Stimulated activated CD4-positive, alpha-beta T cell treated with anti-CD3 and anti-CD28 coated beads, TNF-alpha, amount 100 ng/mL, for 24 hours (primary cell): ENCODE data around the gene MSI2.

Source experiments
- DNase-seq, 3 experiments: peaks; one replicate each; pipeline ENCODE4 v3.0.0-alpha.2; 2020; ENCODE audit warnings: low read depth in 3 of 3

Gene MSI2

DNA sequence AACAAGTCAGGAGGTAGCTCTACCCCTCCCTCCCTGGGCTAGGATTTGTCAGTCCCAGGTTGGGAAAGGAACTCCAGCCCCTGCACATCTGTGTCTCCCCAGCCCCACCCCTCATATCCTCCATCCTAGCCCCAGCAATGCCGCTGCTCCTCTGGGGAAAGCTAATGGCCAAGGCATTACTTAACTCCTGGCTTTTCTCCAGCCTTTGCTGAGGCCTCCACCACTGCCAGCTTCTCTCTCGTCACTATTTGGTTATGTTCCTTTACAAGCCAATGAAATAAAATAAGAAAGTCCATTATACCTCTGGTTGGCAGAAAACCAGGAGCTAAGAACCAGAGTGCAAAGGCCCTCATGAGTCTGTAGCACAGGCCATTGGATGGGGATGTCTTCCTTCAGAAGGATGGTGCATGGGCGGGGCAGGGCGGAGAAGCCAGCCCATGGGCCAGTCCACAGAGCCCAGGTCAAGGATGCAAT, 317.8 kb downstream of the MSI2 start:
- DNase-seq, result no peak

- DNase-seq, result no peak
Observed at GRCh38 chr17:57576744-57577143, 320.4 kb downstream of the MSI2 start.

GRCh38 chr17:57577751-57578607, 321.7 kb downstream of the MSI2 start:
- no peak for DNase-seq

DNA sequence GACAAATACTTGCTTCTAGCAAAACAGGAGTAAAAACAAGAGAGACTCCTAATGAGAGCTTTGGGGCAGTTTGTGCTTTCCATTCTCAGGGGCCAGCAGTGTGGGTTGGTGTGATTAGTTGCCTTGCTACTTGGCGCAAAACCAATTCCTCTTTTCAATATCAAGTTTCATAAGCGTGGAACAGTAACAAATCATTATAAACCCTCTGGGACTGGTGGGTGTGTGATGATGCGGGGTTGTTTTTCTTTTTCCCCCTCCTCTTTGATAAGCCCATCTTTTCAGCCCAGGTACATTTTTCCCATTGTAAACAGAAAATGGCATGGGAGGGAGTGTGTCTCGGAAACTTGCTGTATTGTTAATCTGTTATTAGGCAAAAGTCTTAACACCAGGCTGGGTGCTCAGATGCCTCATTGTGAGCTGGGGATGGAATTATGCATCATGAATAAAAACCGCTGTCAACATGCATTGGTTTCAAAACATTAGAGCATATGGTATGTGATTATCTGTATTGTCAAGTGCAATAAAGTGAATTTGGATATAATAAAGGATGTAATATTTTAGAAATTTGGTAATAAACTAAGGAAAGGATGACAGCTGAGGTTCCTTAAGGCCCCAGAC, 322.4 kb downstream of the MSI2 start:
- no peak for DNase-seq

- DNase-seq, result no peak
Observed at GRCh38 chr17:57579245-57579644, 322.9 kb downstream of the MSI2 start.

- no peak for DNase-seq
Observed at GRCh38 chr17:57580055-57580739, 323.9 kb downstream of the MSI2 start.

- no peak for DNase-seq
Observed at GRCh38 chr17:57582881-57583756, 326.8 kb downstream of the MSI2 start.

DNA sequence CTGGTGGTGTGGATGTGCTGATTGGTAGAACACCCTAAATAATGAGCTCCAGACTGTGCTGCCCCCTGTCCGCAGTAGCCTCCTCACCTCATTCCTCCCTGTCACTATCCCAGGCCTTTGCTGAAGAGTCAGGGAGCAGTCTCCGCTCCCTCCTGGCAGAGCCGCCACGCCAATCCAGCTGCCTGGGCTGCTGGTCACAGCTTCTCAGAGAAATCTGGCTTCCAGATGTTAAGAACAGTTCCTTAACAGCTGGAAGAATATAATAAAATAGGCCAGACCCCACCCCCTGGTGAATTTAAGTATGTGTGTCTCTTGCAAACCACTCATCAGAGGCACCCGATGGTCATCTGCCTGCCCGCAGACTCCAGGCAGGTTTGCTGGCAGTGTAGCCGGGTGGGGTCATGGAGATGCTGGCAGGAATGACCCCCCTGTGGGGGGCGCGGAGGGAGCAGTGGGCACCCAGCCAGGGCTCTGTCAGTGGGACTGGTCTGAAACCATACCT, 327.8 kb downstream of the MSI2 start:
- DNase-seq, result no peak

DNA sequence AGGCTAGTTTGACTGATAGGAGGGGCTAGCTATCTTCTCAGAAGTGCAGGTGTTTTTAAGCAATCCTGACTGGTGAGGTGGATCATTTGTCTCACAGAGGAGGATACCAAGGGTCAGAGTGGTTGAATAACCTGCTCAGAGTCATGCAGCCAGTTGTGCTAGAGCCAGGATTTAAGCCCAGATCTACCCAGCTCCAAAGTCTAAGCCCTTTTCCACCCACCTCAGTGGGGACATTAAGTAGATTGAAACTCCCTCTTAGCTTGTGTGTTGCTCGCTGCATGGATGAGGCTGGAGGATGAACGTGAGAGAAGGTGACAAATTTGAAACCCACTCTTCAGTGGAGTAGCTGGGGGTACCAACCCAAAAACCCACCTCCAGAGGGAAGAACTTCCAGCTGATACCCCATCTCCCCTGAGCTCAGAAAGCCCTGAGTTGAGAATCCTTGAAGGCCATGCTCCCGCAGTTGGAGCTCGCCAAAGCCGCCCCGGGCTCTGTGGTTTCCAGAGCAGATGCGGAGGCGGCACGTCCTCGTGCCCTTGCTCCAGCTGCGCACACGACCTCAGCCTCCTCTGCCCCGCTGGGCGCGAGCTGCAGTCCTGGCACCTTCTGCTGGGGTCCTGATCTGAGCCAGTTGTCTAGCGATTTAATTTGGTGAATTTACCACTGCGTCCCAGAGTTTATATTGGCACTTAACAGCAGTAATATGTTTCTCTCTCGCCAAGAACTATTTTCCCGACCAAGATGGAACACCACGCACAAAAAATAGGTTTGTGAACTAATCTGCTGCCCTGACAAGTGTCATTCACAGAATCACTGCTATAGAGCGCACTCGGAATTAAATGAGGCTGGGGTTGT, 329.2 kb downstream of the MSI2 start:
- DNase-seq, result no peak

- no peak for DNase-seq
Observed at GRCh38 chr17:57586196-57586740, 329.9 kb downstream of the MSI2 start.

DNA sequence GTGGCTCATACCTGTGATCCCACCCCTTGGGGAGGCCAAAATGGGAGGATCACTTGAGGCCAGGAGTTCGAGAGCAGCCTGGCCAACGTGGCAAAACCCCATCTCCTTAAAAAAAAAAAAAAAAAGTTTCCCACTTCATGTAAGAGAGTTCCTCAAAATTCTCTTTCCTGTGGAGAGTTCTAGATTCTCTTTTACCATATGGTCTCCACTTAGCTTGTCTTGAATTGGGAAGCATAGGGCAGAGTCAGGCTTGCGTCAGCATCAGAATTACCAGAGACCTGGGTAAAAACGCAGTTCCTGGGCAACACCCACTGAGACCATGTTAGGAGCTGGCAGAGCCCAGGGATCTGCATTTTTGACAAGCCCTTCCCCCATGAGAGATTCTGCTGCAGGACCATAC, 330.4 kb downstream of the MSI2 start:
- DNase-seq, result no peak

- no peak for DNase-seq
Observed at GRCh38 chr17:57587193-57587969, 331.1 kb downstream of the MSI2 start.

DNA sequence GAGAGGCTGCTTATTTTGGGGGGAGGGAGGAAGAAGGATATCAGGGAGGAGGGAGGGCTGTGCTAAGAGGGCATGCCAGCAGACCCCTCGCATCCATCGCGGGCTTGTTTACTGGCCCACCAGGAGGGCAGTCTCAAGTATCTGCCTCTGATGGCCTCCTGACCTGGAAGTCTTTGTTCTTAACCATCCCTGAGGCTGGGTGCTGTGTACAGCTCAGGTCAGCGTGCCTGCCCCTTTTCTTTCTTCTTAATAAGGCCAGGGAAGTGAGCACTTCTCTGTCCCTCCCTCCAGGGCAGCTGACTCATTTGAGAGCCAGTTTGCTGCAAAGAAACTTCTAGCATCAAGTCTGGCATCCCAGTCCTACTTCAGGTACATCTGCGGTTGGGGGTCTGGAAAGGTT, 331.8 kb downstream of the MSI2 start:
- no peak for DNase-seq

DNA sequence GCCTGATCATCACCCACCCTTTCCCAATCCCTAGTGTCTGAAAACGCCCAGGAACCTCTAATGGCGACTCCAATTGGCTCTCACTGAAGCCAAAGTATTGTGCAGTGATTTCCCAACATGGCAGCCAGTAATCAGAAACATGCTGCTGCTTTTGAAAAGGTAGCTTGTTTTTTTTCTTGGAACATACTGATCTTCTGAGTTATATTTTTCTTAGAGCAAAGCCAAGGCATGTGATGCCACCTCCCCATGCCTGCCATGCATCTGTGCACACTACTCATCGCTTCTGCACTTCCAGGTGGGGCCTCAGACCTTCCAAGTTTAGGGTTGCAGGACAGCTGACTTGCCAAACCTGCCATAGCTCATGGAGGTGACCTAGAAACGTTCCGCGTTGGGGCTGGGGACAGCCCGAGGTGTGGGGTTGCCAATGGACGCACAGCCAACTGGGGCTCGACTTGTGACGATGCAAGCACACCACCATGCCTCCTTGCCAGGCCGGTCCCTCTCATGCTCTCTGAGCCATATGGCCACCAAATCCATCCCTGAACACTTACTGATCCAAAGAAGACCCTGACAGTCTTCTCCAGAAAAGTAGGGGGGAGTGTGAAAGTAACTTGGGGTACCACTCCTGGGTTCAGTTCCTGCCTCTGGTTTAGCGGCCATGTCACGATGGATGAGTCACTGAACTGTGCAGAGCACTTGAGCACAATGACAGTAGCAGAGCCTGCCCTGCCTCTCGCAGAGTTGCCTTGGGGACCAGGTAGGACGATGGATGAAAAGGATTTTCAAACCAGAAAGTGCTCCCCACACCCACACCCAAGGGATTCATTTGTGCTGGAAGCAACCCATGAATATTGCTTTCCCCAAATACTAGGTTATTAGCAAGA, 333.1 kb downstream of the MSI2 start:
- no peak for DNase-seq

GRCh38 chr17:57593739-57594462, 337.6 kb downstream of the MSI2 start:
- DNase-seq, result no peak

DNA sequence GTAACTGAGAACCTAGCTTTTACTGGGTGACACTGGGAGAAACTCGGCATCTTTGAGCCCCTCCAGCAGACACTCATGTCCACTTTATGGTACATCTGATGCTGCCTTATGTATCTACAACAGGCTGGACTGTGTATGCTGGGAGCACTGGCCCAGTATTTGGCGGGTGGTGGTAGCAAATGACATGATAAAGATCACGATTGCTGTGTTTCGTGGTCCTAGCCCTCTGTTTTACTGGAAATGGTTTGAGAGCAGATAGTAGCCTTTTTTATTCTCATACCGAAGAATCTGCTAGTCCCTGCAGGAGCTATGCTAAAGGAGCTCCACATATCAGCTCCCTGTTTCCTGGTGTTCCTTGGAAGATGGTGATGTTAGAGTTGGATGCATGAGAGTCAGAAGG, 338.4 kb downstream of the MSI2 start:
- no peak for DNase-seq

DNA sequence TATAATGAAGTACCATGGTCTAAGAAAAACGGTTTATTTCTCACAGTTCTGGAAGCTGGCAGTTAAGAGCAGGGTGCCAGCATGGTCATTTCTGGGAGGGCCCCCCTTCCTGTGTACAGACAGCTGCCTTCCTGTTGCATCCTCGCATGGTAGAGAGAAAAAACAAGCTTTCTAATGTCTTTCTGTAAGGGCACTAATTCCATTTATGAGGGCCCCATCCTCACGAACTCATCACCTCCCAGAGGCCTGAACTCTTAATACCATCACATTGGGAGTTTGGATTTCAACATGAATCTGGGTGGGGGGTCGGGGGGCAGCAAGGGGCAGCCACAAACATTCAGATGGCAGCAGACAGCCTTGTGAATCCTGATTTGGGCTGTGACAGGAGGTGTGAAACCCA, 339.1 kb downstream of the MSI2 start:
- no peak for DNase-seq
